Neural progenitor cell (in vitro differentiated cells): ENCODE measurements around the gene QRFP.

Experiments used
- EZH2 ChIP-seq: fragments of 200-600 bp; sonication (generic); IDR thresholded peaks from 2 replicates; pipeline ENCODE4 v1.6.1; 2017; ENCODE audit warnings: antibody characterized with exemption, mild to moderate bottlenecking, moderate library complexity
- EZH2phosphoT487 ChIP-seq: fragments of 200-600 bp; sonication (generic); IDR thresholded peaks from 2 replicates; pipeline ENCODE4 v1.6.1; 2017; ENCODE audit warnings: antibody characterized with exemption
- TF ChIP-seq, protein P1 (sequence below): fragments of 200-600 bp; sonication (generic); IDR thresholded peaks from 2 replicates; pipeline ENCODE4 v1.5.1; 2017; ENCODE audit warnings: antibody characterized with exemption, mild to moderate bottlenecking

DNA sequence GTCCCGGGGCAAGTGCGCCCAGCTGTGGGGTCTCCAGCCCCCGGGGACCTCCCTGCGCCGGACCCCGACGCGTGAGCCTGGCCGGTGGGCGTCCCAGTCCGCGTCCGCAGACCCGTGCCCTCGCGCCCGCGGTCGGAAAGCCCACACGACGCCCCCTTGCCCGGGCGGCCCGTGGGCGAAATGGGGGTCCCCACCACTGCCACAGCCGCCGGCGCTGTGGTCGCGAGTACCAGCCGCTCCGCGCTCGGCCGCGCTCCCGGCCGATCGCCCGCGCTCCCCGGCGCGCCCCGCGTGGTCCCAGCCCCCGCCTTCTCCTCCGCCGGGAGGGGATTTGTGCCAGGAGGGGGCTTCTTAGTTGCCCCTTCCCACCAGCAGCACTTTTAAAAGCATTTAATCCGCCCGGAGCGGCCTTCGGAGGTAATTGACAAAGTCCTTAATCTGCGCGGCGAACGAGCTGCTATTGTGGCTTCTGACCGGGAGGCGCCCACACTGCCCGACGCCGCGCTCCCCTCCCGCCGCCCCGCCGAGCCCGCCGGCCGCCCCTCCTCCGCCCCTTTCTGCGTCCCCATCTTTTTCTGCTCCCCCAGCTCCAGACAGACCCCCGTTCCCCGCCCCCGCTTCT lies 42.9 kb upstream of the QRFP start:
- TF ChIP-seq, protein P1, sequence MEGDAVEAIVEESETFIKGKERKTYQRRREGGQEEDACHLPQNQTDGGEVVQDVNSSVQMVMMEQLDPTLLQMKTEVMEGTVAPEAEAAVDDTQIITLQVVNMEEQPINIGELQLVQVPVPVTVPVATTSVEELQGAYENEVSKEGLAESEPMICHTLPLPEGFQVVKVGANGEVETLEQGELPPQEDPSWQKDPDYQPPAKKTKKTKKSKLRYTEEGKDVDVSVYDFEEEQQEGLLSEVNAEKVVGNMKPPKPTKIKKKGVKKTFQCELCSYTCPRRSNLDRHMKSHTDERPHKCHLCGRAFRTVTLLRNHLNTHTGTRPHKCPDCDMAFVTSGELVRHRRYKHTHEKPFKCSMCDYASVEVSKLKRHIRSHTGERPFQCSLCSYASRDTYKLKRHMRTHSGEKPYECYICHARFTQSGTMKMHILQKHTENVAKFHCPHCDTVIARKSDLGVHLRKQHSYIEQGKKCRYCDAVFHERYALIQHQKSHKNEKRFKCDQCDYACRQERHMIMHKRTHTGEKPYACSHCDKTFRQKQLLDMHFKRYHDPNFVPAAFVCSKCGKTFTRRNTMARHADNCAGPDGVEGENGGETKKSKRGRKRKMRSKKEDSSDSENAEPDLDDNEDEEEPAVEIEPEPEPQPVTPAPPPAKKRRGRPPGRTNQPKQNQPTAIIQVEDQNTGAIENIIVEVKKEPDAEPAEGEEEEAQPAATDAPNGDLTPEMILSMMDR = peak; percentile 41
- TF ChIP-seq EZH2 (peak; percentile 68), EZH2phosphoT487 (no peak)
